ENCODE results near the gene SAFB. TPM values are rescaled to one million over a fixed set of nuclear protein-coding genes. Genes with fewer than 3 reads are reported as not detected.

Gene SAFB
- total and polyA plus RNA-seq, 11 donors = 22.3 to 59.6 (median 48.0) TPM

DNA sequence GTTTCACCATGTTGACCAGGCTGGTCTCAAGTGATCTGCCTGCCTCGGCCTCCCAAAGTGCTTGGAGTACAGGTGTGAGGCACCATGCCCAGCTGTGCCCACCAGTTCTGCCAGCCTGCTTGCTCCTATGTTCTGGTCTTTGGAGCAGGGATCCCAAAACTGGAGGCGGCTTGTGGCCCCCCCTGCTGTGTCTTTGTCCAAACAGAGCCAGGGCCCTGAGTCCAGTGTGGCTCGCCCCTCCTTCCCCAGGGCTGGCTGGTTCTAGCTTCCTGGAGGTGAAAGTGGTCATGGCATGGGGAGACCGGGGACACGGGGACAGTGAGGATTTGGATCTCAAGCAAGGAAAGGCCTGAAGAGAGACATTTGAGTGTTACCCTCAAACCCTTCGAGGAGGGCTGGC, 43.6 kb upstream of the SAFB start:
- H3K9me3 ChIP-seq = peaks cover 0 to 6% (median 0%) of the 10 kb centered on the region in 12 donors
- WGBS, 4 donors = 94 to 97% (median 94%) methylated on average over 5 to 6 of the region's 6 CpGs
- no peak overlapping the region for H3K27ac ChIP-seq
- intact Hi-C loops (cut with DNase I) = loop anchor here in 7 of 10 donors (2.0 to 10.0 kb wide), 4 partner anchors 524 to 532 kb away; no protein-coding TSS in a partner anchor
- H3K4me3 ChIP-seq = no peak overlapping the region
- ATAC-seq (no peak), DNase-seq (peak in 1 of 5 donors; percentile 3)
- no peaks in the 10 kb centered on the region for H3K27me3 ChIP-seq
- TF ChIP-seq POLR2A (IDR thresholded peaks at IDR 0.05) = no peak
- TF ChIP-seq, protein P1, sequence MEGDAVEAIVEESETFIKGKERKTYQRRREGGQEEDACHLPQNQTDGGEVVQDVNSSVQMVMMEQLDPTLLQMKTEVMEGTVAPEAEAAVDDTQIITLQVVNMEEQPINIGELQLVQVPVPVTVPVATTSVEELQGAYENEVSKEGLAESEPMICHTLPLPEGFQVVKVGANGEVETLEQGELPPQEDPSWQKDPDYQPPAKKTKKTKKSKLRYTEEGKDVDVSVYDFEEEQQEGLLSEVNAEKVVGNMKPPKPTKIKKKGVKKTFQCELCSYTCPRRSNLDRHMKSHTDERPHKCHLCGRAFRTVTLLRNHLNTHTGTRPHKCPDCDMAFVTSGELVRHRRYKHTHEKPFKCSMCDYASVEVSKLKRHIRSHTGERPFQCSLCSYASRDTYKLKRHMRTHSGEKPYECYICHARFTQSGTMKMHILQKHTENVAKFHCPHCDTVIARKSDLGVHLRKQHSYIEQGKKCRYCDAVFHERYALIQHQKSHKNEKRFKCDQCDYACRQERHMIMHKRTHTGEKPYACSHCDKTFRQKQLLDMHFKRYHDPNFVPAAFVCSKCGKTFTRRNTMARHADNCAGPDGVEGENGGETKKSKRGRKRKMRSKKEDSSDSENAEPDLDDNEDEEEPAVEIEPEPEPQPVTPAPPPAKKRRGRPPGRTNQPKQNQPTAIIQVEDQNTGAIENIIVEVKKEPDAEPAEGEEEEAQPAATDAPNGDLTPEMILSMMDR (IDR thresholded peaks at IDR 0.05) = no peak
- H3K4me1 ChIP-seq = peaks cover 0 to 8% (median 3%) of the 10 kb centered on the region in 12 donors
- H3K36me3 ChIP-seq = peaks cover 0 to 28% (median 12%) of the 10 kb centered on the region in 9 donors

DNA sequence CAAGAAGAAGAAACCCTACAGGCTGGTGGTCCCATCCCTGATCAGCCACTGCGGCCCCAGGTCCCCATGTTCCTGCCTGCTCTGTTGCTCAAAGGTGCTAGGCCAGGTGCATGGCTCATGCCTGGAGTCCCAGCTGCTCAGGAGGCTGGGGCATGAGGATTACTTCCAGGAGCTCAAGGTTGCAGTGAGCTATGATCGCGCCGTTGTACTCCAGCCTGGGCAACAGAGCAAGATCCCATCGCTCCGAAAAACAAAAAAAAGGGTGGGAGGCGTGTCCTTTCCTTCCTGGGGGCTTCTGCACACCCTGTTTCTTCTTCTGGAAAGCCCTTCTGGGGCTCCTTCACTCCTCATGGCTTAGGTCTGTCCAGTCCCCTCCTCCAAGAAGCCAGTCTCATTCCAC, 43.2 kb upstream of the SAFB start:
- TF ChIP-seq, protein P1 (IDR thresholded peaks at IDR 0.05) = no peak
- no peak for TF ChIP-seq POLR2A (IDR thresholded peaks at IDR 0.05)
- intact Hi-C loops (cut with DNase I) = loop anchor here in 8 of 10 donors (2.0 to 10.0 kb wide), 4 partner anchors 525 to 533 kb away; no protein-coding TSS in a partner anchor
- Histone ChIP-seq H3K9me3 (peaks cover 0 to 6% (median 0%) of the 10 kb centered on the region in 12 donors), H3K36me3 (peaks cover 0 to 28% (median 12%) of the 10 kb centered on the region in 9 donors), H3K4me1 (peaks cover 0 to 8% (median 3%) of the 10 kb centered on the region in 12 donors), H3K4me3 (no peak overlapping the region), H3K27ac (no peak overlapping the region), H3K27me3 (no peaks in the 10 kb centered on the region)
- WGBS, 4 donors = 95 to 98% (median 96%) methylated on average over 6 to 7 of the region's 7 CpGs
- DNase-seq (no peak), ATAC-seq (no peak)

DNA sequence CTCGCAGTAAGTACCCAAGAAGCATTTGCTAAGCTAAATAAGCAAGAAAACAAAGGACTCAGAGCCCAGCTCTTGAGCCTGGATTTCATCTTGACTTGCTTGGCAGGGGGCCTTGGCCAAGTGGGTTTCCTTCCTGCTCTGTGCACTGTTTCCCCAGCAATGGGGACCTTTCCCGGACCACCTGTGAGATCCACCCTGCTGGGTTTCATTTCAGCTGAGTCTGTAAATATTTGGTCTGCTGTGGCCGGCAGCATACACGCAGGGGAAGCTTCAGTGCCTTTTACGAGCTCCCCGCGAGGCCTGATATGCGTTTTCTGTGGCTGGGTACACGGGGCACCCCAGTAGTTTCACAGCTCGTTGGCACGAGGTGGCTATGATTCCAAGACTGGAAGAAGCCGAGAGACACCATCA, 42.7 kb upstream of the SAFB start:
- peaks cover 0 to 2% (median 0%) of the 10 kb centered on the region in 12 donors for H3K9me3 ChIP-seq
- peaks cover 0 to 28% (median 12%) of the 10 kb centered on the region in 9 donors for H3K36me3 ChIP-seq
- TF ChIP-seq, protein P1 (IDR thresholded peaks at IDR 0.05) = no peak
- no peak for TF ChIP-seq POLR2A (IDR thresholded peaks at IDR 0.05)
- intact Hi-C loops (cut with DNase I) = loop anchor here in 1 of 10 donors (5.0 kb wide), 1 partner anchor 533 kb away; no protein-coding TSS in a partner anchor
- 65 to 77% (median 69%) methylated on average over 12 of the region's 12 CpGs for WGBS, 4 donors
- DNase-seq = peak in 1 of 5 donors; percentile 10
- peaks cover 0 to 9% (median 3%) of the 10 kb centered on the region in 12 donors for H3K4me1 ChIP-seq
- no peak overlapping the region for H3K27ac ChIP-seq
- H3K4me3 ChIP-seq = no peak overlapping the region
- ATAC-seq = no peak
- no peaks in the 10 kb centered on the region for H3K27me3 ChIP-seq

GRCh38 chr19:5585461-5586299, 37.2 kb upstream of the SAFB start:
- peaks cover 0 to 69% (median 54%) of the 10 kb centered on the region in 9 donors for H3K36me3 ChIP-seq
- 29 to 42% (median 40%) methylated on average over 15 to 29 of the region's 29 CpGs for WGBS, 4 donors
- ATAC-seq (peak; percentile 27 to 56 (median 40)), DNase-seq (peak in 2 of 5 donors; percentile 36 to 42)
- H3K27ac ChIP-seq = peak overlapping the region in 10 of 12 donors; percentile 15 to 71 (median 40)
- peaks cover 0 to 17% (median 15%) of the 10 kb centered on the region in 12 donors for H3K4me1 ChIP-seq
- intact Hi-C loops (cut with DNase I) = no loop called here
- no peak overlapping the region for H3K4me3 ChIP-seq
- H3K9me3 ChIP-seq = no peaks in the 10 kb centered on the region
- TF ChIP-seq, protein P1 (IDR thresholded peaks at IDR 0.05) = no peak
- no peak for TF ChIP-seq POLR2A (IDR thresholded peaks at IDR 0.05)
- H3K27me3 ChIP-seq = no peaks in the 10 kb centered on the region
